Kidney glomerular epithelial cell (primary cell): ENCODE measurements around the gene AKIRIN2.
A peak's percentile ranks its signal among the peaks of the same experiment; 100 is the strongest.
"Not testable (repeated sequence)": the region's sequence is repeated elsewhere in the genome, so short reads cannot be mapped to it uniquely, and the experiment has no call there.

Source experiments
- DNase-seq: peaks from one replicate; lab custom pipeline; 2025; lab: John Stamatoyannopoulos, UW

The AKIRIN2 gene

GRCh38 chr6:87687893-87688292 lies 14.1 kb downstream of the AKIRIN2 start:
- not testable (repeated sequence) for DNase-seq

- no peak for DNase-seq
These were observed 14.7 kb downstream of the AKIRIN2 start for GRCh38 chr6:87687296-87687695.

GRCh38 chr6:87686636-87687205 lies 15.3 kb downstream of the AKIRIN2 start:
- DNase-seq: not testable (repeated sequence)

GRCh38 chr6:87684895-87685654 lies 17.0 kb downstream of the AKIRIN2 start:
- DNase-seq: no peak

GRCh38 chr6:87683890-87684289 lies 18.1 kb downstream of the AKIRIN2 start:
- no peak for DNase-seq

GRCh38 chr6:87682310-87682709 lies 19.7 kb downstream of the AKIRIN2 start:
- no peak for DNase-seq

GRCh38 chr6:87675004-87675681 lies 26.9 kb downstream of the AKIRIN2 start:
- no peak for DNase-seq

- DNase-seq: no peak
These were observed 27.7 kb downstream of the AKIRIN2 start for GRCh38 chr6:87674290-87674689.

GRCh38 chr6:87673237-87673636 lies 28.8 kb downstream of the AKIRIN2 start:
- DNase-seq: no peak

- no peak for DNase-seq
These were observed 29.4 kb downstream of the AKIRIN2 start for GRCh38 chr6:87672641-87673040.

- DNase-seq: no peak
These were observed 30.4 kb downstream of the AKIRIN2 start for GRCh38 chr6:87671555-87672029.

GRCh38 chr6:87670707-87671106 lies 31.3 kb downstream of the AKIRIN2 start:
- peak; percentile 23 for DNase-seq

GRCh38 chr6:87669051-87669450 lies 33.0 kb downstream of the AKIRIN2 start:
- no peak for DNase-seq

GRCh38 chr6:87668013-87668412 lies 34.0 kb downstream of the AKIRIN2 start:
- no peak for DNase-seq

GRCh38 chr6:87667032-87667431 lies 35.0 kb downstream of the AKIRIN2 start:
- no peak for DNase-seq

- no peak for DNase-seq
These were observed 37.0 kb downstream of the AKIRIN2 start for GRCh38 chr6:87664921-87665485.

GRCh38 chr6:87663434-87663833 lies 38.6 kb downstream of the AKIRIN2 start:
- no peak for DNase-seq

- no peak for DNase-seq
These were observed 40.5 kb downstream of the AKIRIN2 start for GRCh38 chr6:87661503-87661902.

- no peak for DNase-seq
These were observed 41.0 kb downstream of the AKIRIN2 start for GRCh38 chr6:87661016-87661415.

- no peak for DNase-seq
These were observed 41.7 kb downstream of the AKIRIN2 start for GRCh38 chr6:87660226-87660911.

- DNase-seq: no peak
These were observed 43.5 kb downstream of the AKIRIN2 start for GRCh38 chr6:87658516-87658915.

- DNase-seq: no peak
These were observed 45.2 kb downstream of the AKIRIN2 start for GRCh38 chr6:87656857-87657256.
